ENCODE results near the gene HAGHL. TPM values are rescaled to one million over a fixed set of nuclear protein-coding genes. Genes with fewer than 3 reads are reported as not detected.
A peak's percentile ranks its signal among the peaks of the same experiment; 100 is the strongest.
"Not testable (repeated sequence)": the region's sequence is repeated elsewhere in the genome, so short reads cannot be mapped to it uniquely, and the experiment has no call there.

The HAGHL gene
- total RNA-seq, 2 donors from 2014 or later: 9.2 to 14.0 TPM

GRCh38 chr16:739560-740458, 12.9 kb downstream of the HAGHL start:
- no peak for ATAC-seq (replicated peaks)
- H3K27ac Mint-ChIP-seq: no peak overlapping the region
- H3K9me3 Mint-ChIP-seq: no peaks in the 10 kb centered on the region
- H3K27me3 Mint-ChIP-seq: no peaks in the 10 kb centered on the region
- H3K4me3 Mint-ChIP-seq: peak overlapping the region; percentile 68
- H3K4me1 Mint-ChIP-seq: peaks cover 11% of the 10 kb centered on the region
- peaks cover 44% of the 10 kb centered on the region for H3K36me3 Mint-ChIP-seq (ENCODE audit: low read depth)

DNA sequence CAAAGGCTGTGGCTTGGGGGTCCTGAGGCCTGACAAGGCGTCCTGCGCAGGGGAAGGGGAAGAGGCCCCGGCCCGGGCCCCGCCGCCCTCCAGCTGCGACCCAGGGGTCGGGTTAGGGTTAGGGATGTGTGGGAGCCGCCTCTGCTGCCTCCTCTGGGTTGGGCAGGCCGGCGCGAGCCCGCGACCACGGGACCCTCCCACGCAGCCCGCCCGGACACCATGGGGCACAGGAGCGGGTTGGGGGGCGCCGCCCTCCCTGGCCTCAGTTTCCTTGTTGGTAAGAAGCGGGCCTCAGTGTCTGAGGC, 13.5 kb downstream of the HAGHL start:
- peak overlapping the region; percentile 68 for H3K4me3 Mint-ChIP-seq
- ATAC-seq (replicated peaks): no peak
- H3K36me3 Mint-ChIP-seq (ENCODE audit: low read depth): peaks cover 38% of the 10 kb centered on the region
- H3K4me1 Mint-ChIP-seq: peaks cover 7% of the 10 kb centered on the region
- no peaks in the 10 kb centered on the region for H3K27me3 Mint-ChIP-seq
- no peak overlapping the region for H3K27ac Mint-ChIP-seq
- H3K9me3 Mint-ChIP-seq: no peaks in the 10 kb centered on the region

DNA sequence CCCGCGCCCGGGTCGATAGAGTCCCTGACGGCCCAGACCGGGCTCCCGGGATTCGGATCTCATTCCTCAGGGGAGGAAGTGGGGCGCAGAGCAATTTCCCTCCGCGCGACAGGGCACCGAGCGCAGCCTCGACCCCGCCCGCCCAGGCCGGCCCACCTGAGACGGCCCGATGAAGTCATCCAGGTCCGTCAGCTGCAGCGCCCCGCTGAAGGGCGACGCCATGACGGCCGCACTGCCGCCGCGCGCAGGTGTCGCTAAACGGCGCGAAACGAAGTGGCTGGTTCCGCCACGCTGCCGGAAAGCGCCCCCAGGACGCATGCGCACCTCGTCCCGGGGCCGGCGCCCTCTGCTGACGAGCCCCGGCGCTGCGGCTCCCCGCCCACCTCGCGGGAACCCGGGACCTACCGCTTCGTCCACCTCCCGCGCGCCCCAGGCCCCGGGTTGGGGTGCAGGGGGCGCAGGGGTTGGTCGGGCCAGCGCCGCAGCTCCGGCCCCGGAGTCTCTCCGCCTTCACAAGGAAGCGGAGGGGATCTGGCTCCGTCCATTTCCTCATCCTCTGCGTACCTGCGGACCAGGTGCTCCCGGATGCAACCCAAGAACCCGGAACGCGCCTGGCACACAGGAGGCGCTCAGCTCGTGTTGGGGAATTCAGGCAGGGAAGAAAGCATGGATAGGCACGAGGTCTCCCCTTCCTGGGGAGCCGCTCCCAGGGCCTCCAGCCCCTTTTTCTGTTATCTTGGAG, 14.0 kb downstream of the HAGHL start, which contains the start of gene CIAO3:
Gene CIAO3, minus strand, starts transcription at position 234 of the 742 bp plus-strand sequence. Its CDS starts 12 bp downstream, at position 222.
- Mint-ChIP-seq H3K4me3 (peak within 1 kb of the TSS; percentile 68), H3K36me3 (ENCODE audit: low read depth) (peaks cover 34% of the 10 kb centered on the region), H3K9me3 (no peaks in the 10 kb centered on the region), H3K27ac (peak within 1 kb of the TSS; percentile 50), H3K4me1 (peaks cover 5% of the 10 kb centered on the region), H3K27me3 (no peaks in the 10 kb centered on the region)
- peak; percentile 63 for ATAC-seq (replicated peaks)

DNA sequence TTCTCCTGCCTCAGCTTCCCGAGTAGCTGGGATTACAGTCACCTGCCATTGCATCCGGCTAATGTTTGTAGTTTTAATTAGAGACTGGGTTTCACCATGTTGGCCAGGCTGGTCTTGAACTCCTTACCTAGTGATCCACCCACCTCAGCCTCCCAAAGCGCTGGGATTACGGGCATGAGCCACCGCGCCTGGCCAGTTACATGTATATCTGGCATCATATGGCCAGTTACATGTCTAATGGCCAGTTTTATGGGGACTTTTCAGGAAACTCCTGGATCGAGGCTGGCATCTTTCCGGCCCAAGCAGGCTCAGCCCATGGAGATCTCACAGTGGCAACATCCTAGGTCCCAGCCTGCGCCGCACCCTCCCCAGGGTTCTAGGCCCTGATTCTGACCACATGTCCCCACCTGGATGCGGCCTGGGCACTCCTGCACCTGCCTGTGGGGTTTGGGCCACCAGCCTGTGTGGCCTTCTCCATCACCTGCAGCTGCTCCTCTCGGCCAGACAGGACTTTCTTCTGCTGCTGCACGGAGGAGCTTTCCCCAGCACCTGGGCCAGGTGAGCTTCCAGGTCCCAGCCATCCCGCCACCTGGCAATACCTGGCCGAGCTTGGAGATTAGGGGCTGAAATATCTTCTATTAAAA, 15.2 kb downstream of the HAGHL start:
- Mint-ChIP-seq H3K9me3 (no peaks in the 10 kb centered on the region), H3K27me3 (no peaks in the 10 kb centered on the region), H3K4me1 (no peaks in the 10 kb centered on the region), H3K4me3 (peak overlapping the region; percentile 68), H3K36me3 (ENCODE audit: low read depth) (peaks cover 22% of the 10 kb centered on the region), H3K27ac (peak overlapping the region; percentile 50)
- ATAC-seq (replicated peaks): no peak

DNA sequence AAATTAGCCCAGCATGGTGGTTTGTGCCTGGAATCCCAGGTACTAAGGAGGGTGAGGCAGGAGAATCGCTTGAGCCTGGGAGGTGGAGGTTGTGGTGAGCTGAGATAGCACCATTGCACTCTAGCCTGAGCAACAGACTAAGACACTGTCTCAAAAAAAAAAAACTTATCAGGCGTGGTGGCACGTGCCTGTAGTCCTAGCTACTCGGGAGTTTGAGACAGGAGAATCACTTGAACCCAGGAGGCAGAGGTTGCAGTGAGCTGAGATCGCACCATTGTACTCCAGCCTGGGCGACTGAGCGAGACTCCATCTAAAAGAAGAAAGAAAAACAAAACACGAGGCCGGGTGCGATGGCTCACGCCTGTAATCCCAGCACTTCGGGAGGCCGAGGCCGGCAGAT, 16.0 kb downstream of the HAGHL start:
- H3K36me3 Mint-ChIP-seq (ENCODE audit: low read depth): peaks cover 14% of the 10 kb centered on the region
- not testable (repeated sequence) for H3K27ac Mint-ChIP-seq; H3K27me3 Mint-ChIP-seq; H3K4me1 Mint-ChIP-seq; H3K9me3 Mint-ChIP-seq; ATAC-seq (replicated peaks); H3K4me3 Mint-ChIP-seq

DNA sequence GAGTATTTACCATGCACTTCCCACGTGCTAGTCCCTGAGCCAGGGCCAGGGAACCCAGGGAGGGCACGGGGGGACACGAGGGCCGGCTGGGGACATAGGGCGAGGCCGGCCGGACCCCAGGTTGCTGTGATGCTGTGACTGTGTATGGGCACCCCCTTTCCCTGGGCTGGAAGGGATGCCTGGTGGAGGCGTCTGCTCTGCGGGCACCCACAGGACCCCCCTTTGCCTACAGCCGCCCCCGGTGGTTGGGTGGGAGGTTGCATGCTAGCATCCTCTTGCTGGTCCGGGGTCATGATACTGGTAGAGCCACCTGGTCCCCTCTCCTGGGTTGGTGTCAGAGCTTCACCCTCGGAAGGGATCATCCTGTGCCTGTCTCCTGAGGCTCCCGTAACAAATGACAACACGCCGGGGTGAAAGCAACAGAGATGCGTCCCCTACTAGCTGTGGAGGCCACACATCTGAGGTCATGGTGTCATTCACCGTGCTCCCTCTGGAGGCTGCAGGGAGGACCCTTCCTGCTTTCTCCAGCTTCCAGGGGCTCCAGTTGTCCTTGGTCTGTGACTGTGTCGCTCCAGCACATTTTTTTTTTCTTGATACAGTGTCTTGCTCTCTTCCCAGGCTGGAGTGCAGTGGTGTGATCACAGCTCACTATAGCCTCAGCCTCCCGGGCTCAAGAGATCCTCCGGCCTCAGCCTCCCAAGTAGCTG, 17.0 kb downstream of the HAGHL start:
- H3K27ac Mint-ChIP-seq: no peak overlapping the region
- no peaks in the 10 kb centered on the region for H3K9me3 Mint-ChIP-seq
- H3K27me3 Mint-ChIP-seq: no peaks in the 10 kb centered on the region
- H3K4me1 Mint-ChIP-seq: no peaks in the 10 kb centered on the region
- ATAC-seq (replicated peaks): no peak
- H3K36me3 Mint-ChIP-seq (ENCODE audit: low read depth): peaks cover 6% of the 10 kb centered on the region
- H3K4me3 Mint-ChIP-seq: no peak overlapping the region

GRCh38 chr16:745739-746138, 18.8 kb downstream of the HAGHL start:
- Mint-ChIP-seq H3K4me3 (no peak overlapping the region), H3K4me1 (no peaks in the 10 kb centered on the region), H3K36me3 (ENCODE audit: low read depth) (no peaks in the 10 kb centered on the region), H3K9me3 (no peaks in the 10 kb centered on the region), H3K27me3 (no peaks in the 10 kb centered on the region), H3K27ac (no peak overlapping the region)
- ATAC-seq (replicated peaks): no peak

DNA sequence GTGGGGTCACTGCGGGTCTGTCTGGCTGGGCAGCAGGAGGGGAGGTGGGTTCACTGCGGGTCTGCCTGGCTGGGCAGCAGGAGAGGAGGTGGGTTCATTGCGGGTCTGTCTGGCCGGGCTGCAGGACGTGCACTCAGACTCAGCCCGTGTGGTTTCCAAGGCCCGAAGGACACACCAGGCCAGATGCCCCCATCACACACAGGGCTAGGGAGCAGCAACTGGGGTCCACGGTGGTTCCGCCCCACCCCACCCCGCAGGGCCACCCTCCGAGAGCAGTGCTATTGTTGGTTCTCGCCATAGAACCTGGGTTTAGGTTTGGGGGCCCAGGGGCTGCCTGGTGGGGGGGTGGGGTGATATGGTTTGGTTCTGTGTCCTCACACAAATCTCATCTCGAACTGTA, 19.7 kb downstream of the HAGHL start:
- no peak overlapping the region for H3K4me3 Mint-ChIP-seq
- ATAC-seq (replicated peaks): no peak
- H3K27me3 Mint-ChIP-seq: no peaks in the 10 kb centered on the region

GRCh38 chr16:747978-748746, 21.3 kb downstream of the HAGHL start:
- Mint-ChIP-seq H3K36me3 (ENCODE audit: low read depth) (no peaks in the 10 kb centered on the region), H3K4me3 (no peak overlapping the region), H3K4me1 (no peaks in the 10 kb centered on the region), H3K27ac (no peak overlapping the region), H3K27me3 (no peaks in the 10 kb centered on the region), H3K9me3 (no peaks in the 10 kb centered on the region)
- no peak for ATAC-seq (replicated peaks)

More for the DNA sequence above, 19.7 kb downstream of the HAGHL start:
- H3K4me1 Mint-ChIP-seq: no peaks in the 10 kb centered on the region
- H3K27ac Mint-ChIP-seq: no peak overlapping the region
- no peaks in the 10 kb centered on the region for H3K36me3 Mint-ChIP-seq (ENCODE audit: low read depth)
- no peaks in the 10 kb centered on the region for H3K9me3 Mint-ChIP-seq

- Mint-ChIP-seq H3K9me3 (no peaks in the 10 kb centered on the region), H3K4me3 (no peak overlapping the region), H3K27me3 (no peaks in the 10 kb centered on the region), H3K36me3 (ENCODE audit: low read depth) (no peaks in the 10 kb centered on the region), H3K27ac (no peak overlapping the region), H3K4me1 (no peaks in the 10 kb centered on the region)
- no peak for ATAC-seq (replicated peaks)
Measured at GRCh38 chr16:749010-749409, 22.1 kb downstream of the HAGHL start.

- no peak for ATAC-seq (replicated peaks)
- Mint-ChIP-seq H3K27me3 (no peaks in the 10 kb centered on the region), H3K9me3 (no peaks in the 10 kb centered on the region), H3K4me1 (no peaks in the 10 kb centered on the region), H3K4me3 (no peak overlapping the region), H3K27ac (no peak overlapping the region), H3K36me3 (ENCODE audit: low read depth) (no peaks in the 10 kb centered on the region)
Measured at GRCh38 chr16:750485-750884, 23.6 kb downstream of the HAGHL start.

- no peak for ATAC-seq (replicated peaks)
- Mint-ChIP-seq H3K9me3 (no peaks in the 10 kb centered on the region), H3K36me3 (ENCODE audit: low read depth) (no peaks in the 10 kb centered on the region), H3K27ac (no peak overlapping the region), H3K27me3 (no peaks in the 10 kb centered on the region), H3K4me1 (no peaks in the 10 kb centered on the region), H3K4me3 (no peak overlapping the region)
Measured at GRCh38 chr16:751152-752006, 24.5 kb downstream of the HAGHL start.

DNA sequence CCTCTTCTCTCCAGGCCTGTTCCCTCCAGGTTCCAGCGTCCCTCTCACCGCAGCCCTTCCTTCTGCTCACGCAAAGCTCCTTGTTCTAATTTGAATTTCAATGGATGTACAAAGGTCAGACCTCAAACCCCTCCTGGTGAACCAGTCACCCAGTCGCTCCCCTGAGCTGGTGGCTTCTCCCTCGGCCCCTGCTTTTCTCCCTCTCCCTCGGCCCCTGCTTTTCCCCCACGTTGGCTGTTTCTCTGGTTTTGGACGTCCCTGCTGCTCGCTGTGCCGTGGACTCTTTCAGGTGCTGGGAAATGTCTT, 25.1 kb downstream of the HAGHL start:
- H3K27ac Mint-ChIP-seq: no peak overlapping the region
- no peaks in the 10 kb centered on the region for H3K36me3 Mint-ChIP-seq (ENCODE audit: low read depth)
- no peaks in the 10 kb centered on the region for H3K27me3 Mint-ChIP-seq
- H3K4me3 Mint-ChIP-seq: no peak overlapping the region
- H3K9me3 Mint-ChIP-seq: no peaks in the 10 kb centered on the region
- H3K4me1 Mint-ChIP-seq: no peaks in the 10 kb centered on the region
- ATAC-seq (replicated peaks): no peak
